Glomerular visceral epithelial cell (primary cell): ENCODE results near the gene PRAMEF17.
"Not testable (repeated sequence)": the region's sequence is repeated elsewhere in the genome, so short reads cannot be mapped to it uniquely, and the experiment has no call there.

Source experiments
- DNase-seq: peaks from one replicate; pipeline ENCODE4 v3.0.0-alpha.2; 2016; ENCODE audit errors: extremely low spot score

The PRAMEF17 gene, protein sequence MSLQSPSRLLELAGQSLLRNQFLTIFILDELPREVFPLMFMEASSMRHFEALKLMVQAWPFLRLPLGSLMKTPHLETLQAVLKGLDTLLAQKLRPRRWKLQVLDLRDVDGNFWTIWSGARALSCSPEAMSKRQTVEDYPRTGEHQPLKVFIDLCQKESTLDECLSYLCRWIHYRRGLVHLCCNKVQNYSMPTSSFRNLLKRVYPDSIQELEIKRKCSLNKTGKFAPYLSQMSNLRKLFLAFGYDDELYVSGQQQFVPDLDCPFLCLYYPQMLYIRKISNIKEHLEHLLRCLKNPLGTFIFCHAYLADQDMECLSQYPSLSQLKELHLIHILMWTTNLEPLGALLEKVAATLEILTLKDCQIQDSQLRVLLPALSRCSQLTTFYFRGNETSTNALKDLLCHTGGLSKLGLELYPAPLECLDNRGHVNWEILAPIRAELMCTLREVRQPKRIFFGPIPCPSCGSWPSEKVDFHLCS

DNA sequence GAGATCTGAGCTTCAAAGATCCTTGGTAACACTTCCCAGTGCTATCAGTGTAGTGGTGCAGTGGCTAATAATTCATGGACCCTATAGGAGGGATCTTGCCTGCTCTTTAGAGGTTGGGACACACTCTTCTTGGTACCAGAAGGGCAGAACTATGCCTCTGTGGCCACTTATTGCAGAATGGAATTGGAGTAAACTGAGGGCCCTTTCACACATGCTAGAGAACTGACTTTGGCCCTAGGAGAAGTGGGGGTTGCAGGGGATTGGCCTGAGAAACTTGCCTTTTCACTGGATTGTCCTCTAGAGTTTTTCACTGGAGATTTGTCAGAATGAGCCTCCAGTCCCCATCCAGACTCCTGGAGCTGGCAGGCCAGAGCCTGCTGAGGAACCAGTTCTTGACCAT is at the start of gene PRAMEF17:
TSS of gene PRAMEF17 (plus strand) at position 301 of the 400 bp plus-strand sequence. CDS start at position 327, 26 bp downstream.
- DNase-seq = not testable (repeated sequence)

DNA sequence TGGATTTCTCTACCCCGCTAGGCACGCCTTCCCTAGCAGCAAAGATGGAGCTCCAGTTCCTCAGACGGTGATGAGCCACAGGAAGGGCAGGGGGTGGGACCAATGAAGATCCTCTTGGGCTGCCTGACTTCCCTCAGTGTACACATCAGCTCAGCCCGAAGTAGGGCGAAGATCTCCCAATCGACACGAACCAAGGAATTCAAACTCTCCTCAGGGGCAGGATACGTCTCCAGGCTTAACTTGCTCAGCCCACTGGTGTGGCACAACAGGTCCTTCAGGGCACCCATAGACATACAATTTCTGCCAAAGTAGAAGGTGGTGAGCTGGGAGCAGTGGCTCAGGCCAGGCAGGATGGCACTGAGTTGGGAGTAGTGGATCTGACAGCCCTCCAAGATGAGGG is 46.9 kb upstream of the PRAMEF17 start:
- DNase-seq = not testable (repeated sequence)

DNA sequence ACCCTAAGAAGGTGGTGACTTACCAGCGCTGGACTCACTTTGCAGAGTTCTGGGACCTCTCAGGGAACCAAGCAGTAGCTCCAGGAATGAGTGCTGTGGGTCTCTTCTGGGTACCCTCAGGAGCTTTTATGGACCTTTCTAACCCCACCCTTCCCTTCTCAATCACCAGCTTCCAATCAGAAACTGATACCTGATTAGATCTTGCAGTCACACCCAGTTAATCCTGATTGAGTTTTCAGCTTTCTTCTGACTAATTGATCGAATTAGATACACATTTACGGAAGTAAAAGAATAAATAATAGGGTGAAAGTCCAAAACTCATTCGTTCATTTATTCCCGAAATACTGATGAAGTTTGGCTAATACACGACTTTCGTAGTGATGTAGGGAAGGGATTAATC is 42.4 kb upstream of the PRAMEF17 start, which contains the start of gene PRAMEF14:
TSS of gene PRAMEF14 (minus strand) at position 101 of the 400 bp plus-strand sequence. CDS start 1,820 bp downstream, outside the sequence.
- DNase-seq = not testable (repeated sequence)

DNA sequence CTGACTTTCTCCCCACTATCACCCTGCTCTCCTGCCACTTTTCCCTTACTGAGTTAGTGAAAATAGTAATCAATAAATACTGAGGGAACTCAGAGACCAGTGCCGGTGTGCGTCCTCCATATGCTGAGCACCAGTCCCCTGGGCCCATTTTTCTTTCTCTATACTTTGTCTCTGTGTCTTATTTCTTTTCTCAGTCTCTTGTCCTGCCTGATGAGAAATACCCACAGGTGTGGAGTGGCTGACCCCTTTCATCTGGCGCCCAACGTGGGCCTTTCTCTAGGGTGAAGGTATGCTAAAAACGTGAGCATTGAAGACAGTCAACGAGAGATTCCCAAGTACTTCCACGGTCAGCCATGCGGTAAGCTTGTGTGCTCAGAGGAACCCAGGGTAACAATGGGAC is 36.0 kb upstream of the PRAMEF17 start:
- not testable (repeated sequence) for DNase-seq

DNA sequence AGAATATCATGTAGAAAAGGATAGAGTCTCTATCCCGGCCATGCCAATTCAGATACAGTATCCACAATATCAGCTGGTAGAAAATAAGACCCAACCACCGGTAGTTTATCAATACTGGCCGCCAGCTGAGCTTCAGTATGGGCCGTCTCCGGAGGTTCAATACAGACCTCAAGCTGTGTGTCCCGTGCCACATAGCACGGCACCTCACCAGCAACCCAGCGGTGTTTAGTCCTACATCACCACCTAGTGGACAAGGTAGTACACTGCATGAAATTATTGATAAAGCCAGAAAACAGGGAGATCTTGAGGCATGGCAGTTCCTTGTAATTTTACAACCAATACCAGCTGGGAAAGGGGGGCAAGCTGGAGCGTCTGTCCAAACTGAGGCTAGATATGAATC is 35.0 kb upstream of the PRAMEF17 start:
- DNase-seq = not testable (repeated sequence)

DNA sequence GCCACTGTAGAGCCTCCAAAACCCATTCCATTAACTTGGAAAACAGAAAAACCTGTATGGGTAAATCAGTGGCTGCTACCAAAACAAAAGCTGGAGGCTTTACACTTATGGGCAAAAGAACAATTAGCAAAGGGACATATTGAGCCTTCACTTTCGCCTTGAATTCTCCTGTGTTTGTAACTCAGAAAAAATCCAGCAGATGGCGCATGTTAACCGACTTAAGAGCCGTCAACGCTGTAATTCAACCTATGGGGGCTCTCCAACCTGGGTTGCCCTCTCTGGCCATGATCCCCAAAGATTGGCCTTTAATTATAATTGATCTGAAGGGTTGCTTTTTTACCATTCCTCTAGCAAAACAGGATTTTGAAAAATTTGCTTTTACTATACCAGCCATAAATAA is 32.7 kb upstream of the PRAMEF17 start:
- DNase-seq = not testable (repeated sequence)

DNA sequence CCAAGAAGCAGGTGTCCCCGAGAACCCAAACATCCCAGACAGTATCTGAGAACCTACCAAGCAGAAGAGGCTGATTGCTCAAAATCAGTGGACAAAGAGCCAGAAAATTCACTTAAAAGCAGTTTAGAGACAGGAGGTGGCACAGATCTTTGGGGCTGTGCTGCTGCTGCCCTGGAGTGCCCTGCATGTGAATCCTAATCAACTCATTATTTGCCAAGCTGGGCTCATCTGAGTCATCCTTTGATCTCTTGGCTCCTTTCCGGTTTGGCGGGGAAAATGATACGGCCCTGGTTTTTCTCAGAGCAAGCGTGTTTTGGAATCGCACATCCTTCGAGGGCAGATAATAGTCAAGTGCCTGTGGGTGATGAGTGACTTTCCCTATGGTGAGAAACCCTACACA is 27.1 kb upstream of the PRAMEF17 start:
- DNase-seq = not testable (repeated sequence)

DNA sequence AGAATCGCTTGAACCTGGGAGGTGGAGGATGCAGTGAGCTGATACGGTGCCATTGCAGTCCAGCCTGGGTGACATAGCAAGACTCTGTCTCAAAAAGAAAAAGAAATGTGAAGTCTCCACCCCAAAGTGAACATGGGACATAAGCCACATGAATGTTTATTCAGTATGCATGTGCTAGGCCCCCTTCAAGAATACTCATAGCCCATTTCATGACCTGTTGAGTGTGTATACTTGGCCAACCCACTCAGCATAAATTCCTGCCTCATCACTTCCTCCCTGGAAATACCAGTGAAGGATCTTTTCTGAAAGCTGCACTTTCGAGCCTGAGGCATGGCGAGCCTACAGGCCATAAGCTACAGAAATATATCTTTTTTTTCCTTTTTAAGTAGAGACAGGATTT is 24.5 kb upstream of the PRAMEF17 start:
- not testable (repeated sequence) for DNase-seq

DNA sequence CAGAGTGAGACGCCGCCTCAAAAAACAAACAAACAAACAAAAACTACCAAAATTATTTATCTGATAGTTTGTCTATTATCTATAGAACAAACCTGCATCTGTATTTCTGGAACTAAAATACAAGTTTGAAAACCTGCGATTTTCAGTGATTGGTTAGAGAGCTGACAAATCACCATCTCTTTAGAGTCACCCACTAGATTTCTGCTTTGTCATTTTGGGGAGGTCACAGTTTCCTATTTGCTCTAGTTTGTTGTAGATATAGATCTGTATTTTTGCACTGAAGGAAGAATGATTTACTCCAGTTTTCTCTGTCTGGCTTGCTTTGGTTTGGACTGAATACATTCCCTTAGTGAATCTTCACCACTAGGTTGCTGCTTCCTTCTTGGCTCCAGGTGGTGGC is 22.9 kb upstream of the PRAMEF17 start:
- not testable (repeated sequence) for DNase-seq

DNA sequence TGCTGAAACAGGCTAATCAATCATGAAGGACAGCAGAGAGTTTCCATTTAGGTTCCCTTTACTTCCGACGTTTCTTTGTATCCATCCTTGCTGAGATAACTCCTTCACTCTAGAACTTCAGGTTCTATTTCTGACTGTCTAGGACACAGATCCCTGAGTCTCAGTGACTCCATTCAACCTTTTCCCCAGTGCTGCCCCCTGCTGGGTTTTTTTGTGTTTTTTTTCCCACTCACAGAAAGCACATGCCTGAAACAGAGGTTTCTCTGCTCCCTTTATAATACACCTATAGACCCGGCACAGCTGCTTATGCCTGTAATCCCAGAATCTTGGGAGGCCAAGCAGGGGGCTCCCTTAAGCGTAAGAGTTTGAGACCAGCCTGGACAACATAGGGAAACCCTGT is 20.9 kb upstream of the PRAMEF17 start:
- not testable (repeated sequence) for DNase-seq

DNA sequence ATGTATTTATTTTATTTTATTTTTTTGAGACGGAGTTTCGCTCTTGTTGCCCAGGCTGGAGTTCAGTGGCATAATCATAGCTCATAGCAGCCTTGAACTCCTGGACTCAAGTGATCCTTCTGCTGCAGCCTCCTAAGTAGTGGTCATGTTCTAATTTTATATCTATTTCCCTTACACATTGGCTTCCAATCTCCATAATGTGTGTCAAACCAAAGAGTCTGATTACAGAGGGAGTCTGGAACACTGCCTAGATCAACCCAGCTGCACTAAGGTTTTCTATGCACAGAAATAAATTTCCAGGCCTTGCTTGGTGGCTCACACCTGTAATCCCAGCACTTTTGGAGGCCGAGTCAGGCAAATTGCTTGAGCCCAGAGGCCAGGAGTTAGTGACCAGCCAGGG is 10.4 kb upstream of the PRAMEF17 start:
- not testable (repeated sequence) for DNase-seq

DNA sequence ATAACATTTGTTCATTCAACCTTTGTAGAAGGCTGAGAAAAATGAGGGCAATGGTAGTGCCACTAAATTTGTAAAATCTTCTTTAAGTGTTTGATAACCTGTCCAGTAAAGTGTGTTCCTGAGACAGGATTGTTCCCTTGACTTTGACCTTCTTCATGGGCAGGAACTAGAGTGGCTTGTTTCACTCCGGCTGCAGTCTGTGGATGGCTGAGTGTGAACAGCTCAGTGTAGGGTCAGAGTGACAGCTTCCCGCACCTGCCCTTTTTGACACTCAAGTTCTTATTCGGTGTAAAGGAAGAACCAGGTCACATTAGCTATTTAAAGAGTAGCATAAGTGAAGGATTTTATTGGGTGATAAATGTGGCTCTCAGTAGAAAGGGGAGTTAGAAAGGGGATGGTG is 9.1 kb upstream of the PRAMEF17 start:
- not testable (repeated sequence) for DNase-seq

DNA sequence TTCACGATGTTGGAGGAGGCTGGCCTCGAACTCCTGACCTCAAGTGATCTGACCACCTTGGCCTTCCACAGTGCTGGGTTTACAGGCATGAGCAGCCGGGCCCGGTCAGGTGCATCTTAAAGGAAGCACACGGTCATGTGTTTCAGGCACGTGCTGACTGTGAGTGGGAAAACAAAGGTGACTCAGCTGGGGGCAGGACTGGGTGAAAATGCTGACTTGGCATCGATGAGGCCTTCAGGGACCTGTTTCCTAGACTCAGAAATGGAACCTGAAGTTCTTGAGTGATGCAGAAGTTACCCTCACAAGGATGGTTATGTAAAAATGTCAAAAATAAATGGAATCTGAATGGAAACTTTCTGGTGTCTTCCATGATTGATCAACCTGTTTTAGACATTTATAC is 3.6 kb downstream of the PRAMEF17 start:
- DNase-seq = not testable (repeated sequence)

DNA sequence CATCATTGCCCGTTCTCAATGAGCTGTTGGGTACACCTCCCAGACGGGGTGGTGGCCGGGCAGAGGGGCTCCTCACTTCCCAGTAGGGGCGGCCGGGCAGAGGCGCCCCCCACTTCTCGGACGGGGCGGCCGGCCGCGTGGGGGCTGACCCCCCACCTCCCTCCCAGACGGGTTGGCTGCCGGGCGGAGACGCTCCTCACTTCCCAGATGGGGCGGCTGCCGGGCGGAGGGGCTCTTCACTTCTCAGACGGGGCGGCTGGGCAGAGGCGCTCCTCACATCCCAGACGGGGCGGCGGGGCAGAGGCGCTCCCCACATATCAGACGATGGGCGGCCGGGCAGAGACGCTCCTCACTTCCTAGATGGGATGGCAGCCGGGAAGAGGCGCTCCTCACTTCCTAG is 5.3 kb downstream of the PRAMEF17 start:
- not testable (repeated sequence) for DNase-seq

DNA sequence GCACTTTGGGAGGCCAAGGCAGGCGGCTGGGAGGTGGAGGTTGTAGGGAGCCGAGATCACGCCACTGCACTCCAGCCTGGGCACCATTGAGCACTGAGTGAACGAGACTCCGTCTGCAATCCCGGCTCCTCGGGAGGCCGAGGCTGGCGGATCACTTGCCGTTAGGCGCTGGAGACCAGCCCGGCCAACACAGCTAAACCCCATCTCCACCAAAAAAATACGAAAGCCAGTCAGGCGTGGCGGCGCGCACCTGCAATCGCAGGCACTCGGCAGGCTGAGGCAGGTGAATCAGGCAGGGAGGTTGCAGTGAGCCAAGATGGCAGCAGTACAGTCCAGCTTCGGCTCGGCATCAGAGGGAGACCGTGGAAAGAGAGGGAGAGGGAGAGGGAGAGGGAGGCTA is 5.9 kb downstream of the PRAMEF17 start:
- DNase-seq = not testable (repeated sequence)

DNA sequence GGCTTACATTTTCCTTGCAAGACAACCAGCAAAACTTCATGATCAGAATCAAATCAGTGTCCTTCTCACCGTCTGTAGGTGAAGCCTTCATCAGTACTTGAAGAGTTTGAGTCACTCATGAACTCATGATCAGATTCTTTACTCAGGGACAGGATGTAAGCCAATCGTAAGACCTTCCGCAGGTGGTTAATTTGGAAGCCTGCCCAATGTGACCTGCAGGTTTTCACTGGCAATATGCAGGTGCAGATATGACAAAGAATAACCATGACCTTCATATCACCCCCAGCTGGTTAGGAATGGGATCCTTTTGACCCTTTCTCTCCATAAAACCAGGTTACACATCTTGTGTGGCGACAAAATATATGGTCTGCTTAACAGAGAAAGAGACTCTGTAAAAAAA is 18.4 kb downstream of the PRAMEF17 start:
- DNase-seq = no peak

DNA sequence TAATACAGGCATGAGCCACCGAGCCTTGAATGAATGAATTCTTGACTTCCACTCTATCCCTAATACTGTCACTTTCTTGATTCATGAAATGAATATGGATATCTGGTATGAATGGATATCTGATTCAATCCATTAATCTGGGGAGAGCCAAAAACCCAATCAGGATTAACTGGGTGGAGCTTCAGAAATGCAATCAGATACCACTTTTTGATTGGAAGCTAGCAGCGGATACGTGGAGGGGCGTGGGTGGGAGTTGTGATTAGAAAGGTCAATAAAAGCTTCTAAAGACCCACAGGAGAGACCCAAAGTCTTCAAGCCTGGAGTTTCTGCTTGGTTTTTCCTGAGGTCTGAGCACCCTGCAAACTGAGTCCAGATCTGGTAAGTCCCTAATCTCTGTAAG is 20.7 kb downstream of the PRAMEF17 start, which contains the start of gene PRAMEF20:
TSS of gene PRAMEF20 (plus strand) at position 301 of the 400 bp plus-strand sequence. CDS start 5,905 bp downstream, outside the sequence.
- DNase-seq = not testable (repeated sequence)

DNA sequence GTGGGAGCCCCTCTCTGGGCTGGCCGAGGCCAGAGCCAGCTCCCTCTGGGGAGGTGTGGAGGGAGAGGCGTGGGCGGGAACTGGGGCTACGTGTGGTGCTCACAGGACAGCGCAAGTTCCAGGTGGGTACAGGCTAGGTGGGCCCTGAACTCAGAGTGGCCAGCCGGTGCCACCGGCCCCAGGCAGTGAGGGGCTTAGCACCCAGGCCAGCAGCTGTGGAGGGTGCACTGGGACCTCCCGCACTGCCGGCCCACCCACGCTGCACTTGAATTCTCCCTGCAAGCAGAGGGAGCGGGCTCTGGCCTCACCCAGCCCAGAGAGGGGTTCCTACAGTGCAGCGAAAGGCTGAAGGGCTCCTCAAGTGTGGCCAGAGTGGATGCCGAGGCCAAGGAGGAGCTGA is 41.1 kb downstream of the PRAMEF17 start:
- DNase-seq = no peak

DNA sequence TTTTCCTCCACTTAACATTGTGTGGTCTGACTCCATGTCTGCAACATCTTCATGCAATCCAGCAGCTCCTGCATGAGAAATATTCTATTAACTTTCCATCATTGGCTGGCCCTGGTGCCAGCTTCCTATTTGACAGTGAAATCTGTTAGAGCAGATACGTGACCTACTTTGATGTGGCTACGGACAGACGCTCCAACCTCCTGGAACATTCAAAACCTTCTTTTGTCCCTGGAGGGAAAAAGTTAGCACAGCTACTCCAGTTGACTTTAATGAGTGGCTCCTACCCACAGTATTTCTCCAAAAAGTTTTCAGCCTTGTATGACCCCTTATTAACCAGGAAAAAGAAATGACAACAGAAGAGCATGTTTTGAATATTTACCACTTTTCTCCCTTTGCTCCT is 42.8 kb downstream of the PRAMEF17 start:
- no peak for DNase-seq

DNA sequence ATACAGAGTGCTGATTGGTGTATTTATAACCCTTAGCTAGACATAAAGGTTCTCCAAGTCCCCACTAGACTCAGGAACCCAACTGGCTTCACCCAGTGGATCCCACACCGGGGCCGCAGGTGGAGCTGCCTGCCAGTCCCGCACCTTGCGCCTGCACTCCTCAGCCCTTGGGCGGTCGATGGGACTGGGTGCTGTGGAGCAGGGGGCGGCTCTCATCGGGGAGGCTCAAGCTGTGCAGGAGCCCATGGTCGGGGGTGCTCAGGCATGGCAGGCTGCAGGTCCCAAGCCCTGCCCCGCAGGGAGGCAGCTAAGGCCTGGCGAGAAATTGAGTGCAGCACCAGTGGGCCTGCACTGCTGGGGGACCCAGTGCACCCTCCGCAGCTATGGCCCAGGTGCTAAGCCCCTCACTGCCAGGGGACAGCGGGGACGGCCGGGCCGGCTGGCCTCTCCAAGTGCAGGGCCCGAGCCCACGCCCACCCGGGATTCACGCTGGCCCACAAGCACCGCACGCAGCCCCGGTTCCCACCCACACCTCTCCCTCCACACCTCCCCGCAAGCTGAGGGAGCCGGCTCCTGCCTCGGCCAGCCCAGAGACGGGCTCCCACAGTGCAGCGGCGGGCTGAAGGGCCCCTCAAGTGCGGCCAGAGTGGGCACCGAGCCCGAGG is 44.4 kb downstream of the PRAMEF17 start:
- not testable (repeated sequence) for DNase-seq

DNA sequence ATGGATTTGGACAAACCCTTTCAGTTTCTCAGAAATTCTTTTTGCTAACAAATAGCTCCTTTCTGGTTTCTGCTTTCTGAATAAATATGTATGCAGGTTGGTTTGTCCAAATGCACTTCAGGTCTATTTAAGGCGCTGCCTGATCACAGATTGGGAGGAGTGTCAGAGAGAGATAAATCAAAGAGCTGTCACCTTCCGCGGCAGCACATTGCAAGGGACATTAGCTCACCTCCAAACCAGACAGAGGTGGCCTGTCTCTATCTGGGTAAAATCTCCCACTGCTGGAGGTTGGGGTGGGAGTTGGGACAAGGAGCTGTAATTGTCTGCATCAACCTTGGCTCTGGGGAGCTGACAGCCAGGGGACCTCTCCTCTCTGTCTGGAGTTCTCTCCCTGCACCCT is 46.0 kb downstream of the PRAMEF17 start:
- no peak for DNase-seq

DNA sequence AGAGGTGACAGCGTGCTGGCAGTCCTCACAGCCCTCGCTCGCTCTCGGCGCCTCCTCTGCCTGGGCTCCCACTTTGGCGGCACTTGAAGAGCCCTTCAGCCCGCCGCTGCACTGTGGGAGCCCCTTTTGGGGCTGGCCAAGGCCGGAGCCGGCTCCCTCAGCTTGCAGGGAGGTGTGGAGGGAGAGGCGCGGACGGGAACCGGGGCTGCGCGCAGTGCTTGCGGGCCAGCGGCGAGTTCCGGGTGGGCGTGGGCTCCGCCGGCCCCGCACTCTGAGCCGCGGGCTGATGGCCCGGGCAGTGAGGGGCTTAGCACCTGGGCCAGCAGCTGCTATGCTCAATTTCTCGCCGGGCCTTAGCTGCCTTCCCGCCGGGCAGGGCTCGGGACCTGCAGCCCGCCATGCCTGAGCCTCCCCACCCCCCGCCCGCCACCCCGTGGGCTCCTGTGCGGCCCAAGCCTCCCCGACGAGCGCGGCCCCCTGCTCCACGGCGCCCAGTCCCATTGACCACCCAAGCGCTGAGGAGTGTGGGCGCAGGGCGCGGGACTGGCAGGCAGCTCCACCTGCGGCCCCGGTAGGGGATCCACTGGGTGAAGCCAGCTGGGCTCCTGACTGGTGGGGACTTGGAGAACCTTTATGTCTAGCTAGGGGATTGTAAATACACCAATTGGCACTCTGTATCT is 49.8 kb downstream of the PRAMEF17 start:
- not testable (repeated sequence) for DNase-seq
